ENCODE data around the gene SGMS1.

Gene SGMS1

DNA sequence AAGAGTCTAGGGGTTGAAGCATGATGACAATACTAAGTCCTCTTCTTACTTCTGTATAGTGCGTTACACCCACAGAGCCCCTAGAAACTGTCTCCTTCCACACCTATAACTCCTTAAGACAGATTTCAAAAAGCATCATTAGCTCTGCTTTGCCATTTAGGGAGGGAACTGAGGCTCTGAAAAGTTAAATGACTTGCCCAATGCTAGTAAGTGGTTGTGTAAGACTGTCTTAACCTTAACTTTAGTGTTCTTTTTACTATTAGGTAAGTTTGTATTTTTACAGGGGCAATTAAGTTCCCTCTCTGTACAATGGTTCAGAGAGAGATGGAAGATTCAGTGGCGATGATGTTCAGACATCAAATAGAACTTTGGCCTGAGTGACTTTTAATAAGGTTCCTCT is 299.7 kb downstream of the SGMS1 start:
- Histone ChIP-seq H3K27me3 (ENCODE audit: insufficient read depth, low read length) (no peaks in the 10 kb centered on the region), H2AFZ (ENCODE audit: low read length) (no peak overlapping the region), H3K4me3 (ENCODE audit: low read depth, low read length, poor library complexity, severe bottlenecking) (no peak overlapping the region), H3K4me1 (ENCODE audit: insufficient read depth, low read length, severe bottlenecking) (no peaks in the 10 kb centered on the region), H3F3A (ENCODE audit: insufficient read depth, low read length) (no peaks in the 10 kb centered on the region), H4K20me1 (ENCODE audit: insufficient read depth, low read length) (no peaks in the 10 kb centered on the region), H3K9ac (ENCODE audit: low read length) (no peak overlapping the region), H3K36me3 (ENCODE audit: insufficient read depth, low read length) (no peaks in the 10 kb centered on the region), H3K9me2 (ENCODE audit: low read depth, low read length) (no peaks in the 10 kb centered on the region), H3K4me2 (ENCODE audit: low read length) (no peak overlapping the region), H3K9me3 (ENCODE audit: low read length) (no peaks in the 10 kb centered on the region), H3K79me2 (ENCODE audit: insufficient read depth, low read length) (no peaks in the 10 kb centered on the region), H3K27ac (ENCODE audit: low read depth, low read length, poor library complexity, severe bottlenecking) (no peak overlapping the region)
- TF ChIP-seq EZH2 (IDR thresholded peaks at IDR 0.05; ENCODE audit: borderline replicate concordance, low read length) (no peak), CTCF (IDR thresholded peaks at IDR 0.05; ENCODE audit: low read length) (no peak)

DNA sequence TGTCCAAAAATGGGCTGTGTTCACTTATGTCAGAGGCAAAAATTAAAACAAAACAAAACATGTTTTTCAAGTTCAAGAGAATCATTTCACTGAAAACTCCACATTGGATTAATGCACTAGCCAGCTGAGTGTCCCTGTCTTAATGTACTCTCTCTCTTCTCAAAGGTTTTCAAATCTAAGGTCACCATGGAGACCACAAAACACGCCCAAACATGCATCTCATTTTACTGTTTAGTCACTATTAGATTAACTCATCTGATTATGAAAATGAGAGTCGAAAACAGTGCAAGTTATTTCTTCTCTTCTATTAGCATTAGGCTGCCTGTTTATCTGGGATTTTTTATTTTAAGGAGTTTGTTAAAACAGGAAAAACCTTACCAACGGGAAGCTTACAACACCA is 301.7 kb downstream of the SGMS1 start:
- H3K27ac ChIP-seq (ENCODE audit: low read depth, low read length, poor library complexity, severe bottlenecking), result no peak overlapping the region
- no peaks in the 10 kb centered on the region for H3K9me3 ChIP-seq (ENCODE audit: low read length)
- H3K79me2 ChIP-seq (ENCODE audit: insufficient read depth, low read length), result no peaks in the 10 kb centered on the region
- TF ChIP-seq EZH2 (IDR thresholded peaks at IDR 0.05; ENCODE audit: borderline replicate concordance, low read length) (no peak), CTCF (IDR thresholded peaks at IDR 0.05; ENCODE audit: low read length) (no peak)
- peaks cover 3% of the 10 kb centered on the region for H3K4me1 ChIP-seq (ENCODE audit: insufficient read depth, low read length, severe bottlenecking)
- no peak overlapping the region for H3K4me3 ChIP-seq (ENCODE audit: low read depth, low read length, poor library complexity, severe bottlenecking)
- H3F3A ChIP-seq (ENCODE audit: insufficient read depth, low read length), result no peaks in the 10 kb centered on the region
- no peak overlapping the region for H2AFZ ChIP-seq (ENCODE audit: low read length)
- H4K20me1 ChIP-seq (ENCODE audit: insufficient read depth, low read length), result no peaks in the 10 kb centered on the region
- no peaks in the 10 kb centered on the region for H3K9me2 ChIP-seq (ENCODE audit: low read depth, low read length)
- no peak overlapping the region for H3K4me2 ChIP-seq (ENCODE audit: low read length)
- H3K9ac ChIP-seq (ENCODE audit: low read length), result no peak overlapping the region
- H3K27me3 ChIP-seq (ENCODE audit: insufficient read depth, low read length), result no peaks in the 10 kb centered on the region
- no peaks in the 10 kb centered on the region for H3K36me3 ChIP-seq (ENCODE audit: insufficient read depth, low read length)

DNA sequence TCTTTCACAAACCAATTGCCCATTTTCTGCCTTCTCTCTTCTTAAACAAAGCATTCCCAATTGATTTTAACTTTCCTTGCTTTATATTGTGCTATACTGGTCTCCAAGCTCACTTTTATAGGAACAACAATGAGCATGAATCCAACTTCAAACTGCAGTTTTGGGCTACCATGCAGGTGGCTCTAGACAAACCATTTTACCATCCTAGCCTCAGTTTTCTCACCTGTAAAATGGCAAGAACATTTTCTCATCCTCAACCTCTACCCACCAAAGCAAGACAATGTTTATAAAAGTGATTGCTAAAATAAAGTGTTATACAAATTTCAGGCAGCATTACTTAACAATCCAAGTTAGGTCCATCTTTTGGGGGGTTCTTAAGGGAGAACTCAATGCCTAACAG is 305.6 kb downstream of the SGMS1 start:
- H3K36me3 ChIP-seq (ENCODE audit: insufficient read depth, low read length), result no peaks in the 10 kb centered on the region
- H3K27ac ChIP-seq (ENCODE audit: low read depth, low read length, poor library complexity, severe bottlenecking), result no peak overlapping the region
- no peaks in the 10 kb centered on the region for H3F3A ChIP-seq (ENCODE audit: insufficient read depth, low read length)
- H3K4me1 ChIP-seq (ENCODE audit: insufficient read depth, low read length, severe bottlenecking), result peaks cover 9% of the 10 kb centered on the region
- no peaks in the 10 kb centered on the region for H3K79me2 ChIP-seq (ENCODE audit: insufficient read depth, low read length)
- H3K9ac ChIP-seq (ENCODE audit: low read length), result no peak overlapping the region
- H3K9me2 ChIP-seq (ENCODE audit: low read depth, low read length), result no peaks in the 10 kb centered on the region
- no peaks in the 10 kb centered on the region for H3K27me3 ChIP-seq (ENCODE audit: insufficient read depth, low read length)
- H4K20me1 ChIP-seq (ENCODE audit: insufficient read depth, low read length), result no peaks in the 10 kb centered on the region
- no peak overlapping the region for H3K4me3 ChIP-seq (ENCODE audit: low read depth, low read length, poor library complexity, severe bottlenecking)
- no peak overlapping the region for H2AFZ ChIP-seq (ENCODE audit: low read length)
- H3K4me2 ChIP-seq (ENCODE audit: low read length), result no peak overlapping the region
- no peak for TF ChIP-seq EZH2 (IDR thresholded peaks at IDR 0.05; ENCODE audit: borderline replicate concordance, low read length)
- no peak for TF ChIP-seq CTCF (IDR thresholded peaks at IDR 0.05; ENCODE audit: low read length)
- H3K9me3 ChIP-seq (ENCODE audit: low read length), result no peaks in the 10 kb centered on the region

All from OCI-LY1 (cell line).